T-helper 1 cell treated with Interleukin-12 subunit alpha and Interleukin-12 subunit beta and Interleukin-4 antibody, amounts not matched to agents 30 μg/mL and 1 μg/mL, for 36 hours (primary cell): ENCODE results near the gene GNA15.

Experiments
- H3K27ac Mint-ChIP-seq: one replicate; pipeline ENCODE4 v1.8.0; 2021; ENCODE audit warnings: mild to moderate bottlenecking, mixed read lengths
- H3K27me3 Mint-ChIP-seq: one replicate; pipeline ENCODE4 v1.8.0; 2021; ENCODE audit warnings: low read depth, mixed read lengths
- H3K36me3 Mint-ChIP-seq: one replicate; pipeline ENCODE4 v1.8.0; 2021; ENCODE audit warnings: low read depth, mixed read lengths
- H3K4me1 Mint-ChIP-seq: one replicate; pipeline ENCODE4 v1.8.0; 2021; ENCODE audit warnings: low read depth, mixed read lengths
- H3K4me3 Mint-ChIP-seq: one replicate; pipeline ENCODE4 v1.8.0; 2021; ENCODE audit warnings: mild to moderate bottlenecking, moderate library complexity, mixed read lengths
- H3K9me3 Mint-ChIP-seq: one replicate; pipeline ENCODE4 v1.8.0; 2021; ENCODE audit warnings: mixed read lengths

Gene GNA15

DNA sequence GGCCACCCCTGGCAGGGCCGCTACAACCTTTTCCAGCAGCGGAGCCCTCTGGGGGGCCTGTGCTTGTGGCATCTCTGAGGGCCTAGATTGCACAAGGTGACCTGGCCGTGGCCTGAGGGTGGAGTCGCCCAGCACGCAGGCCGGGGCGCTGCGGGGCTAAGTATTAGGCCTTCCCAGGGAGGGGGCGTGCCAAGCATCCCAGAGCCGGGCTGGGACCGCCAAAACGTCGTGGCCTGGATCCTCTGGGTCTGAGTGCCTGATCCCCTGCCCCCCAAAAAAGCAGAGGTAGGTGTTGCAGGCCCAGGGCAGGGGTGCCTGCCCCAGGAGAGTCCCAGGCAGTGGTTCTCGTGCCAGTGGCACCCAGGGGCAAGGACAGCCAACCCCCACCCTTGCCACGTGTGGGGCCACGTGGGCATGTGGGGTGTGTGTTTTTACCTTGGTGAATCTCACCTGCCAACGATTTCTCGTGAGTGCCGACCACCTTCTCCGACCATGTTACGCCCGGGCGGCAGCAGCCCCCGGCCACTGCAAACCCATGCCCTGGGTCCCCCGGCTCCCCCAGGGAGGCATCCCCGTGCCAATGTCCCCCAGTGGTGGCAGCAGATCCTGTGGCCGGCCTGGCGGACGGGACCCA is 12.6 kb upstream of the GNA15 start:
- H3K36me3 Mint-ChIP-seq = no peaks in the 10 kb centered on the region
- no peak overlapping the region for H3K4me3 Mint-ChIP-seq
- no peaks in the 10 kb centered on the region for H3K9me3 Mint-ChIP-seq
- no peaks in the 10 kb centered on the region for H3K27me3 Mint-ChIP-seq
- no peak overlapping the region for H3K27ac Mint-ChIP-seq
- H3K4me1 Mint-ChIP-seq = peaks cover 7% of the 10 kb centered on the region

- Mint-ChIP-seq H3K4me3 (no peak overlapping the region), H3K4me1 (peaks cover 10% of the 10 kb centered on the region), H3K9me3 (no peaks in the 10 kb centered on the region)
Observed at GRCh38 chr19:3123956-3124355, 11.9 kb upstream of the GNA15 start.

DNA sequence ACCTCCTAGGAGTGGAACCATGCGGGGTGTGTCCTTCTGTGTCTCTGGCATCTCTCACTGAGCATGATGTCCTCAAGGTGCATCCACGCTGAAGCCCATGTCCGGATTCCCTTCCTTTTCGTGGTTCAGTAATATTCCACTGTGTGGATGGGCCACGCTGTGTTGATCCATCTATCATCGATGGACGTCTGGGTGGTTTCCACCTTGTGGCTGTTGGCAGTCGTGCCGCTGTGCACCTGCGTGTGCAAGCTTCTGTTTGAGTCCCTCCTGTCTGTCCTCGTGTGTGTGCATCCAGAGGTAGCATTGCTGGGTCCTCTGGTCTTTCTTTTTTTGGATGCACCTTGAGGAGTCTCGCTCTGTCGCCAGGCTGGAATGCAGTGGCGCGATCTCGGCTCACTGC is 11.2 kb upstream of the GNA15 start:
- no peak overlapping the region for H3K4me3 Mint-ChIP-seq
- H3K27me3 Mint-ChIP-seq = no peaks in the 10 kb centered on the region
- H3K9me3 Mint-ChIP-seq = no peaks in the 10 kb centered on the region
- H3K36me3 Mint-ChIP-seq = no peaks in the 10 kb centered on the region
- H3K27ac Mint-ChIP-seq = no peak overlapping the region
- H3K4me1 Mint-ChIP-seq = peaks cover 13% of the 10 kb centered on the region

More at GRCh38 chr19:3123956-3124355, 11.9 kb upstream of the GNA15 start:
- Mint-ChIP-seq H3K36me3 (no peaks in the 10 kb centered on the region), H3K27ac (no peak overlapping the region), H3K27me3 (no peaks in the 10 kb centered on the region)

GRCh38 chr19:3125900-3126524 is 9.8 kb upstream of the GNA15 start:
- Mint-ChIP-seq H3K4me1 (peaks cover 13% of the 10 kb centered on the region), H3K4me3 (no peak overlapping the region), H3K9me3 (no peaks in the 10 kb centered on the region), H3K36me3 (no peaks in the 10 kb centered on the region), H3K27me3 (no peaks in the 10 kb centered on the region), H3K27ac (peak overlapping the region; percentile 28)

GRCh38 chr19:3129112-3129511 is 6.7 kb upstream of the GNA15 start:
- no peak overlapping the region for H3K4me3 Mint-ChIP-seq
- H3K4me1 Mint-ChIP-seq = peaks cover 29% of the 10 kb centered on the region
- H3K9me3 Mint-ChIP-seq = no peaks in the 10 kb centered on the region
- H3K27me3 Mint-ChIP-seq = no peaks in the 10 kb centered on the region
- peaks cover 1% of the 10 kb centered on the region for H3K36me3 Mint-ChIP-seq
- no peak overlapping the region for H3K27ac Mint-ChIP-seq

- Mint-ChIP-seq H3K36me3 (peaks cover 1% of the 10 kb centered on the region), H3K9me3 (no peaks in the 10 kb centered on the region), H3K27me3 (no peaks in the 10 kb centered on the region), H3K27ac (peak overlapping the region; percentile 74), H3K4me3 (no peak overlapping the region), H3K4me1 (peaks cover 26% of the 10 kb centered on the region)
Observed at GRCh38 chr19:3131168-3131567, 4.7 kb upstream of the GNA15 start.

DNA sequence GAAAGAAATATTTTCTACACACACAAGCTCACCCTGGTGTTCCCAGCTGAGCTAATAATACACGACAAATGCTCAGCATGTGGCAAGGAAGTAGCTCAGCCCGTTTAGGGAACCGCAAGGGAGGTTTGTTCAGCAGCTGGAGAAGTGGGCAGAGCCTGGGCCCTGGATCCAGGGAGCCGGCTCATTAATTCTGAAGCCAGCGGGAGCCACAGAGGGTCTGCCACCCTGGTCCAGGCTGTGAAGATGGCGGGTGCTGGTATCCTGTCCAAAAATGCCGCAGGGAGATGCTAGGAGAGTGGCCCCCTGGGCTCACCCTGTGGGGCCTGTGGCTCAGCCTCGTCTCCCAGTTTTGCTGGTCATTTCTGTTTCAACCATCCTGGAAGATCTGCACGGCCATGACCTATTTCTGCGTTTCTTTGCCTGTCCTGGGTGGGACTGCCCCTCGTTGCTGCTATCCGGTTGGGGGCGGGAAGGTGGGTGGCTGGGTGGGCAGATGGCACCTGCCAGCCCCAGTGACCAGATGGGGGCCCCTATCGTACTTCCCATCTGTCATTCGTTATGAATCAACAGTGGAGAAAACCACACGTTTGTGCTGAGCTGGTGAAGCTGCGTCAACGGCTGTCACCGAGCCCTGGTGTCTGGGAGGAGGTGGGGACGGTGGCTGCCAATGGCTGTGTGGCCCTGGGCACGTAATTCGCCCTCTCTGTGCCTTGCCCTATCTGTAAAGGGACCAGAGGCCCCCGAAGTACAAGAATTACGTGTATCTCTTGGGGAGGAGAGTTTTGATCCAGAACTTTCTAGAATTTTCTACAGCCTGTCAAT is 2.7 kb upstream of the GNA15 start:
- H3K27me3 Mint-ChIP-seq = no peaks in the 10 kb centered on the region
- H3K36me3 Mint-ChIP-seq = peaks cover 8% of the 10 kb centered on the region
- H3K4me1 Mint-ChIP-seq = peaks cover 31% of the 10 kb centered on the region
- H3K9me3 Mint-ChIP-seq = no peaks in the 10 kb centered on the region
- peak overlapping the region; percentile 98 for H3K27ac Mint-ChIP-seq
- H3K4me3 Mint-ChIP-seq = peak overlapping the region; percentile 80

DNA sequence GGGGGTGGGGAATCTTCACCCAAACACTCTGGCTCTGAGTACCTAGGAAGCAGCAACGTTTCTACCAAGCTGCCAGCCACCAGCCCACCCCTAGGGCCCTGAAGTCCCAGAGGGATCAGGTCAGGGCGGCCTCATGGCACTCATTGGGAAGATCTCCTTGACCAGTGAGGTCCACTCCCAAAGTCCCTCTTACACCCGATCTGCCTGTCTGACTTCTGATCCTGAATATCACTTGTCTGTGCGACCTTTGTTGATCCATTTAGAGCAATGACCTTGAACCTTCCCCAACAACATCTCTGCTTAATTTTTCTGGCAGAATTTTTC is 2.1 kb upstream of the GNA15 start:
- Mint-ChIP-seq H3K4me3 (peak overlapping the region; percentile 80), H3K27me3 (no peaks in the 10 kb centered on the region), H3K4me1 (peaks cover 31% of the 10 kb centered on the region), H3K9me3 (no peaks in the 10 kb centered on the region), H3K27ac (peak overlapping the region; percentile 98), H3K36me3 (peaks cover 9% of the 10 kb centered on the region)

- H3K27me3 Mint-ChIP-seq = no peaks in the 10 kb centered on the region
- H3K4me1 Mint-ChIP-seq = peaks cover 38% of the 10 kb centered on the region
- no peaks in the 10 kb centered on the region for H3K9me3 Mint-ChIP-seq
- H3K27ac Mint-ChIP-seq = peak overlapping the region; percentile 84
- peaks cover 23% of the 10 kb centered on the region for H3K36me3 Mint-ChIP-seq
- peak overlapping the region; percentile 94 for H3K4me3 Mint-ChIP-seq
Observed at GRCh38 chr19:3136684-3137055, 837 bp downstream of the GNA15 start.

DNA sequence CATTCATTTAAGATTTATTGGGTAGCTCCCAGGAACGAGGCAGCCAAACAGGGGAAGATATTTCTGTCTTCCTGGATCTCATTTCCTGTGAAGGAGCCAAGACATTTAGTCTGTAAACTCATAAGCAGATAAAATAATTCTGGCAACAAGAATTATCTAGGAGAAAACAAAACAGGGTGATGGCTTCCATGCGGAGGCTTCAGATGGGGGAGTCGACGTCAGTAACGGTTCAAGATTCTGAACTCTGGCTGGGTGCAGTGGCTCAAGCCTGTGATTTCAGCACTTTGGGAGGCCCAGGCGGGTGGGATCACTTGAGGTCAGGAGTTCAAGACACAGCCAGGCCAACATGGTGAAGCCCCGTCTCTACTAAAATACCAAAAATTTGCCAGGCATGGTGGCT is 1.3 kb downstream of the GNA15 start:
- peak overlapping the region; percentile 84 for H3K27ac Mint-ChIP-seq
- peak overlapping the region; percentile 94 for H3K4me3 Mint-ChIP-seq
- H3K27me3 Mint-ChIP-seq = no peaks in the 10 kb centered on the region
- peaks cover 25% of the 10 kb centered on the region for H3K36me3 Mint-ChIP-seq
- H3K4me1 Mint-ChIP-seq = peaks cover 40% of the 10 kb centered on the region
- no peaks in the 10 kb centered on the region for H3K9me3 Mint-ChIP-seq

- H3K36me3 Mint-ChIP-seq = peaks cover 33% of the 10 kb centered on the region
- no peaks in the 10 kb centered on the region for H3K27me3 Mint-ChIP-seq
- no peak overlapping the region for H3K27ac Mint-ChIP-seq
- H3K4me1 Mint-ChIP-seq = peaks cover 41% of the 10 kb centered on the region
- peak overlapping the region; percentile 94 for H3K4me3 Mint-ChIP-seq
- no peaks in the 10 kb centered on the region for H3K9me3 Mint-ChIP-seq
Observed at GRCh38 chr19:3138268-3138667, 2.4 kb downstream of the GNA15 start.

DNA sequence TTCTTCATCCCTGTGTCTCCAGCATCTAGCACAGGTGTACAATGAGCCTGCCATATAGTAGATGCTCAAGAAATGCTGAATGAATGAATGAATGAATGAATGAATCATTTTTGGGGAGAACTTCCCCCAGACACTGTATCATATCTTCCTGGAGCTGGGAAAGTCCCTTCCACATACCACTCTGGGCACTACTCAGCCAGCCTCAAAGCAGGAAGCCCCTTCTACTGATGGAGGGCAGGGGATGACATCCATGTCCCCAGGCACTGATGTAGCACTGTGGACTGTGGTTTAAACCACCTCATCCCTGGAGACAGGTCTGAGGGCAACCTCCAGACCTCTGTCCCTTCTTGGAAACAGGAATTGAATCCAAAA is 4.8 kb downstream of the GNA15 start:
- H3K27me3 Mint-ChIP-seq = no peaks in the 10 kb centered on the region
- no peaks in the 10 kb centered on the region for H3K9me3 Mint-ChIP-seq
- H3K4me3 Mint-ChIP-seq = peak overlapping the region; percentile 79
- H3K4me1 Mint-ChIP-seq = peaks cover 32% of the 10 kb centered on the region
- peaks cover 33% of the 10 kb centered on the region for H3K36me3 Mint-ChIP-seq
- H3K27ac Mint-ChIP-seq = peak overlapping the region; percentile 76

- H3K36me3 Mint-ChIP-seq = peaks cover 40% of the 10 kb centered on the region
- peak overlapping the region; percentile 42 for H3K4me3 Mint-ChIP-seq
Observed at GRCh38 chr19:3142292-3142670, 6.4 kb downstream of the GNA15 start.

DNA sequence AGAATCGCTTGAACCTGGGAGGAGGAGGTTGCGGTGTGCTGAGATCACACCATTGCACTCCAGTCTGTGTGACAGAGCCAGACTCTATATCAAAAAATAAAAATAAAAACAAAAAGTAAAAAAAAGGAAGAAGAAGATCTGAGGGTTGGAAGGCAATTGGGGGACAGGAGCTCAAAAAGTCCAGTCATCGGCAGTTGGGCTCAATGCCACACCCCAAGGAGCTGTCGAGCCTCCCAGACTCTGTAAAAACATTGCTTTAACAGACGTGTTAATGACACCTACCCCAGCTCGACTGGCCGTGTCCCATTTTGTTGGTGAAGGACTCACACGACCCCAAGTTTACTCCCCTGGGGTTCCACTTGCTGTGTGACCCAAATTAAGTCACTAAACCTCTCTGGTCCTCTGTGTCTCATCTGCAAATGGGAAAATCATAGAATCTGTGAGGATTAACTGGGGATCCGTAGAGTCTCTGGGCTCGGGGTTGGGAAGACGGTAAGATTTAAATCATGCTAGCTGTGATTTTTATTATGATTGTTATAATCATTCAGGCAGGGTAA is 7.0 kb downstream of the GNA15 start:
- Mint-ChIP-seq H3K27me3 (no peaks in the 10 kb centered on the region), H3K27ac (peak overlapping the region; percentile 78)

More at GRCh38 chr19:3142292-3142670, 6.4 kb downstream of the GNA15 start:
- Mint-ChIP-seq H3K27ac (peak overlapping the region; percentile 78), H3K9me3 (no peaks in the 10 kb centered on the region), H3K27me3 (no peaks in the 10 kb centered on the region), H3K4me1 (peaks cover 35% of the 10 kb centered on the region)

More for the DNA sequence above, 7.0 kb downstream of the GNA15 start:
- H3K36me3 Mint-ChIP-seq = peaks cover 38% of the 10 kb centered on the region
- H3K9me3 Mint-ChIP-seq = no peaks in the 10 kb centered on the region
- H3K4me3 Mint-ChIP-seq = peak overlapping the region; percentile 7
- H3K4me1 Mint-ChIP-seq = peaks cover 33% of the 10 kb centered on the region
